Measurements from ENCODE around the gene PTPRO.

- TF ChIP-seq CTCF (IDR thresholded peaks at IDR 0.05) (no peak), POLR2A (IDR thresholded peaks at IDR 0.05) (no peak)
These were observed 70.7 kb downstream of the PTPRO start for GRCh38 chr12:15393037-15393436.
